ENCODE measurements around the gene PSMD11.
"Not testable (repeated sequence)": the region's sequence is repeated elsewhere in the genome, so short reads cannot be mapped to it uniquely, and the experiment has no call there.

Gene PSMD11

GRCh38 chr17:32444301-32445073 lies at the start of gene PSMD11:
Gene PSMD11, plus strand, starts transcription at chr17:32444510. Its CDS starts 14 bp downstream, at chr17:32444524.
- DNase-seq = peak; percentile 93

- DNase-seq = no peak
Observed at GRCh38 chr17:32396343-32396742, 48.0 kb upstream of the PSMD11 start.

GRCh38 chr17:32398946-32399345 lies 45.4 kb upstream of the PSMD11 start:
- DNase-seq = no peak

- not testable (repeated sequence) for DNase-seq
Observed at GRCh38 chr17:32410085-32410484, 34.2 kb upstream of the PSMD11 start.

- DNase-seq = no peak
Observed at GRCh38 chr17:32426894-32427293, 17.4 kb upstream of the PSMD11 start.

DNA sequence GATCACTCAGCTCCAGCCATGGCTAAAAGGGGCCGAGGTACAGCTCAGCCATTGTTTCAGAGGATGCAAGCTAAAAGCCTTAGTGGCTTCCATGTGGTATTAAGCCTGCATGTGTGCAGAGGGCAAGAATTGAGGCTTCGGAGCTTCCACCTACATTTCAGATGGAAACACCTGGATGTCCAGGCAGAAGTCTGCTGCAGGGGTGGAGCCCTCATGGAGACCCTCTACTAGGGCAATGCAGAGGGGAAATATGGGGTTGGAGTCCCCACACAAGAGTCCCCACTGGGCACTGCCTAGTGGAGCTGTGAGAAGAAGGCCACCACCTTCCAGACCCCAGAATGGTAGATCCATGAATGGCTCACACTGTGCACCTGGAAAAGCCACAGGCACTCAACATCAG lies 14.7 kb upstream of the PSMD11 start:
- DNase-seq = no peak

GRCh38 chr17:32440722-32441121 lies 3.6 kb upstream of the PSMD11 start:
- DNase-seq = no peak

- no peak for DNase-seq
Observed at GRCh38 chr17:32441886-32442285, 2.4 kb upstream of the PSMD11 start.

DNA sequence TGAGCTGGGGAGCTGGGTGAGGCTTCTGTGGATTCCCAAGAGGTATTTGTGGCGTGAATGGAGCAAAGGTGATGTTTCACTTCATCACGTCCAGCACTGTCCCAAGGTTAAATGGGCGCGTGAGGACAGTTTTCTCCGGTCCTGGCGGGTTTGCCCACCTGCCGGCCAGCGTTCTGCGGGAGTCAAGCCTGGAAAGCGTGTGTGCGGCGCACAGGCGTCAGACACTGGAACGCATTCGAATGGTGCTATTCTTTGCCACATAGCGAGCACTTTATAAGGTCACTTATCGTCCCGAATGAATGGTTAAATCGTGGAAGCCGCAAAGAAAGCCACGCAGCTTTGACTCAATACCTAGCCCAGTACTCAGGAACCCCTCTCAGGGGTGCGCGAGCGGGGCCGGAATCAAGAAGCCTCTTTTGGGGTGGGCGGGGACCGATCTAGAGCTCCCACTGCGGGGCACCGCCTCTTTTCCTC lies 446 bp upstream of the PSMD11 start:
- no peak for DNase-seq

GRCh38 chr17:32445074-32445415 lies 735 bp downstream of the PSMD11 start:
- peak; percentile 58 for DNase-seq

- DNase-seq = no peak
Observed at GRCh38 chr17:32445497-32445896, 1.2 kb downstream of the PSMD11 start.

GRCh38 chr17:32445971-32446370 lies 1.7 kb downstream of the PSMD11 start:
- no peak for DNase-seq

DNA sequence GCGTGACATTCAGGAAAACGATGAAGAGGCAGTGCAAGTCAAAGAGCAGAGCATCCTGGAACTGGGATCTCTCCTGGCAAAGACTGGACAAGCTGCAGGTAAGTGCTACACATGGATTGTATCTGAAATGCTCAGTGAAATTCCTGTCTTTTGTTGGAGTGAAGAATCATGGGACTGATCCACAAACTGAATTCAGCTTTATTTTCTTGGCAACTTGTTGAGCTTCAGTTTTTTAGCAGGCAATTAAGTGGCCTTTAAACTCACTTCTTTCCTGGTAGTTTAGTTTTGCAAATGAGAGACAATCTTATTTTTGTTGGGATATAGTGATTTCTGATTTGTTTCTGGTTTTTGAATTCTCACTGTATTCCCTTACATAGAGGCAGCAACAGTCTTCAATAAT lies 2.6 kb downstream of the PSMD11 start:
- DNase-seq = no peak

GRCh38 chr17:32449963-32450362 lies 5.7 kb downstream of the PSMD11 start:
- DNase-seq = no peak

- DNase-seq = not testable (repeated sequence)
Observed at GRCh38 chr17:32450379-32450778, 6.1 kb downstream of the PSMD11 start.

DNA sequence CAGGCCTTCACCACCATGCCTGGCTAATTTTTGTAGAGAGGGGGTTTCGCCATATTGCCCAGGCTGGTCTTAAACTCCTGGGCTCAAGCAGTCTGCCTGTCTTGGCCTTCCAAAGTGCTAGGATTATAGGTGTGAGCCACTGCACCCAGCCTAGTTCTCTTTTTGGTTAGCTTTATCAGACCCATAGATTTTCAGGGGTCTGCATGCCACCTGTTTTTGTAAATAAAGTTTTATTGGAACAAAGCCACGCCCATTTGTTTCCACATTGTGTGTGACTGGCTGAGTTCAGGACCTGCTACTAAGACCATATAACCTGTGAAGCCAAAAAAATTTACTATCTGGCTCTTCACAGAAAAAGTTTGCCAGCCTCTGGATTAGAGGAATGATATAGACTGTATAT lies 7.6 kb downstream of the PSMD11 start:
- DNase-seq = no peak

DNA sequence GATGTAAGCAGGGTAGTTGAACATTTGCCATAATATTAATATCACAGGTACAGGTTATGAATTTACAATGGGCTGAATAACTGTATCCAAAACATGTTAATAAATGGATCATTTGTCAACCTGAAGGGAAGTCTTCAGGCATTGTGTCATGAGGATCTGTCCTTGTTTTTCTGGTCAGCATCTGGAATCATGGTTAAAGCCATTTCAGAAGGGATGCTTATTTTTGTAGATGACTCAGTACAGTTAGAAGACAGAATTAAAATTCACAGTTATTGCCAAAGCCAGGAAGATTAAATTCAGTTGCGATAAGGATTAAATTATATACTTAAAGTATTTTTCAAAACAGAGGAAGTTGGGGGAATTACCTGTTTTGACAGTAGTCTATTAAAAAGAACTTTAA lies 8.0 kb downstream of the PSMD11 start:
- DNase-seq = no peak

- DNase-seq = no peak
Observed at GRCh38 chr17:32453370-32453769, 9.1 kb downstream of the PSMD11 start.

DNA sequence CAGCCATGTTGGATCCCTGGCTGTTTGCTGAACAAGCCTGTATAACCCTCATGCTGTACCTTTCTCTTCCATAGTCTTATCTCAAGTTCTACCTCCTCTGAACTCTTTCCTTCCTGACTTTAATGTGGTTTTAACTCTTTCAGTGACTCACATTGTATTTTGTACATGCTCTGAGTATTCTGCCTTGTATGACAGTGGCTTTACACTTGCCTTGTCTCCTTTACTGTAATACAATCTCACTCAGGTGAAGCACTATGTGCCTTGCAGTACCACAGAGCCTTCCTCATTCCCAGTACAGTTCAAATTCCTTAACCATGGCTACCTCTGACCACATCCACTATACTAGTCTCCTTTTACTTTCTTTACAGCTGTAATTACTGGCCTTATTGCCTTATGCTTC lies 14.1 kb downstream of the PSMD11 start:
- no peak for DNase-seq

DNA sequence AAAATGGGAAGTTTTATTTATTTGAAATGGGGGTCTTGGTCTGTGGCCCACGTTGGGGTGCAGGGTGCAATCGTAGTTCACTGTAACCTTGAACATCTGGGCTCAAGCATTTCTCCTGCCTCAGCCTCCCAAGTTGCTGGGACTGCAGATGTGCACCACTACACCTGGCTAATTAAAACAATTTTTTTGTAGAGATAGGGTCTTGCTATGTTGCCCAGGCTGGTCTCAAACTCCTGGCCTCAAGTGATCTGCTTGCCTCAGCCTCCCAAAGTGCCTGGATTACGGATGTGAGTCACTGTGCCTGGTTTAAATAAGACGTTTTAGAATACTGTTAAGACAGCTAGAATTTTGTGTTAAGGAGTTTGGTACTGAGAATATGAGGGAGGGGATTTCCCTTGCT lies 15.7 kb downstream of the PSMD11 start:
- DNase-seq = no peak

DNA sequence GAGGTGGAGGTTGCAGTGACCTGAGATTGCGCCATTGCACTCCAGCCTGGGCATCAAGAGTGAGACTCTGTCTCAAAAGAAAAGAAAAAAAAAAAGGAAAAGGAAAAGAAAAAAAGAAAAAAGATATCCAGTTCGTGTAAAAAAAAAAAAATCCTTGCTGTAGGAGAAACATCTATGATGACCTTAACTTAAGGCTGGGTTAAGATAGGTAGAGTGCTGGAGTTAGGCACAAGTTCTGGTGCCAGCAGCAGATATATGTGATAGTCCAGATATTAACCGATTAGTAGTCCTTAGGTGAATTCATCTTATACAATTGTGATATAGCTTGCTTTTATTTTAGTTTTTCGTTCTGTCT lies 17.2 kb downstream of the PSMD11 start:
- DNase-seq = no peak

DNA sequence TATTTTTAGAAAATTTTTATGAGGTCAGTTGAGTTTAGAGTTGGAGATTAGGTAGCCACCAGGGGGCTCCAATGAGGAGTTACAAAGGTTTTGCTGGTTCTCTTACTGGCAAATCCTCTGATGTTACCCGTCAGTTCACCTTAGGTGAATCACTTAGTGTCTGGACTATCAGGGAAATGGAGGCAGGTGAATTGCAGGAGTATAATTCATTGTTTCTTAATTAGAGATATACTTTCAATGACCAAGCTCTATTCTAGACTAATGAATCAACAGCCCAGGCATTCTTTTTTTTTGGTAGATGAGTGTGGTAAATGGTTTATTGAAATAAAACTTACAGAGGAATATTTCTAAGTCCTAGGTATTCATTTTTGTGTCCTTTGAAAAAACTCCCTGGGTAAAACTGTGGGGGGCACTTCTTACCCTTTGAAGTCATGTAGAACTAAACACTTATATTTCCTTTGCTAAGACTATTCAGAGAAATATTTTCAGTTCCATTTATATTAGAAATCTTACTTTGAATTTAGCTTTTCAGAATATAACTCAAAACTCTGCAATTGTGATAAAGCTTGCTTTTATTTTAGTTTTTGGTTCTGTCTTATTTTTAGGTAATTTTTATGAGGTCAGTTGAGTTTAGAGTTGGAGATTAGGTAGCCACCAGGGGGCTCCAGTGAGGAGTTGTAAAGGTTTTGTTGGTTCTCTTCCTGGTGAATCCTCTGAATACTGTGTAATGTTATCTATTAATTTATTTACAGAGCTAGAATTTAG lies 17.7 kb downstream of the PSMD11 start:
- DNase-seq = peak; percentile 36

- DNase-seq = no peak
Observed at GRCh38 chr17:32463304-32463703, 19.0 kb downstream of the PSMD11 start.

GRCh38 chr17:32464374-32464773 lies 20.1 kb downstream of the PSMD11 start:
- DNase-seq = no peak

DNA sequence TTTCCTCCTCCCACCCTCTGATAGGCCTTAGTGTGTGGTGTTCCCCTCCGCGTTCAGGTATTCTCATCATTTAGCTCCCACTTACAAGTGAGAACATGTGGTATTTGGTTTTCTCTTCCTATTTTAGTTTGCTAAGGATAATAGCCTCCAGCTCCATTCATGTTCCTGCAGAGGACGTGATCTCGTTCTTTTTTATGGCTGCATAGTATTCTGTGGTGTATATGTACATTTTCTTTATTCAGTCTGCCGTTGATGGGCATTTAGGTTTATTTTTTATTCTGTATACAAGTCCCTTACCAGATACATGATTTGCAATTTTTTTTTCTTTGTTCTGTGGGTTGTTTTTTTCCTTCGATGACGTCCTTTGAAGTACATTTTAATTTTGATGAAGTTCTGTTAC lies 23.6 kb downstream of the PSMD11 start:
- no peak for DNase-seq

Data from NCI-H226 (cell line).